ENCODE results near the gene VWC2L.

Gene VWC2L

DNA sequence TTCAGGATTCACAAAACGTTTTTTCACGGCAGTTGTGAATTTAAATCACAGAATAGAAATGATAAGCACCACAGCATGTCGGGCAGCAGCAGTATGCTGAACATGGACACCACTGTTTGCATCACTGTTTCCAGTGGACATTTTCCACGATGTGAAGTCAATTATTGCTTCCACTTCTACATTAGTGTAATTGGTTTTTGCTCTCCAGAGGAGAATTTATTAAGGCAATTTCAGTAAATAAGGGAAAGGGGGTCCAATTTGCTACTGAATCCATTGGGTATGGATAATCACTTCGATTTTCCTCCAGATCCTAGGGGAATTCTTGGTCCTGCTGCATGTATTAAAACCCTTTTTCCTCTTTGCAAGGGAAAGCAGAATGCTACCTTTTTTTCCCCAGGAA lies 30.2 kb upstream of the VWC2L start:
- Histone ChIP-seq H3K36me3 (ENCODE audit: control insufficient read depth in 1 of 2, insufficient read depth in 2 of 2, low read depth in 1 of 2, low read length in 2 of 2) (no peaks in the 10 kb centered on the region), H3K4me1 (ENCODE audit: control insufficient read depth, insufficient read depth, low read depth, low read length) (no peaks in the 10 kb centered on the region), H3K9me3 (ENCODE audit: control insufficient read depth, low read length) (no peaks in the 10 kb centered on the region), H2BK12ac (ENCODE audit: low read length in 2 of 2) (no peak overlapping the region), H4K8ac (ENCODE audit: low read length) (no peak overlapping the region), H3K4me3 (ENCODE audit: insufficient read depth in 1 of 2, low read depth in 1 of 2, low read length in 2 of 2) (no peak overlapping the region), H2BK120ac (ENCODE audit: low read depth, low read length) (no peak overlapping the region), H2AFZ (ENCODE audit: low read depth, low read length) (no peak overlapping the region), H2BK15ac (ENCODE audit: low read depth, poor library complexity, severe bottlenecking) (no peak overlapping the region), H3K4ac (ENCODE audit: low read depth in 1 of 2, low read length in 2 of 2) (no peak overlapping the region), H2BK5ac (ENCODE audit: low read depth, low read length, poor library complexity, severe bottlenecking) (no peak overlapping the region), H3K79me1 (replicated peaks; ENCODE audit: low read length, poor library complexity, severe bottlenecking) (no peaks in the 10 kb centered on the region), H3K9ac (ENCODE audit: low read length) (no peak overlapping the region), H3K18ac (ENCODE audit: low read depth in 1 of 2, low read length in 2 of 2) (no peak overlapping the region), H3K14ac (ENCODE audit: low read length in 2 of 2) (no peak overlapping the region), H3K27ac (ENCODE audit: low read length, poor library complexity, severe bottlenecking) (no peak overlapping the region), H2AK5ac (ENCODE audit: low read length, severe bottlenecking) (no peak overlapping the region), H3K27me3 (ENCODE audit: control insufficient read depth in 1 of 2, insufficient read depth in 1 of 2, low read length in 2 of 2) (no peaks in the 10 kb centered on the region), H3K4me2 (ENCODE audit: low read length, poor library complexity, severe bottlenecking) (no peak overlapping the region), H3K23ac (ENCODE audit: low read length in 2 of 2) (no peak overlapping the region), H4K91ac (ENCODE audit: low read length) (no peak overlapping the region)
- 68% methylated on average over 5 of the region's 5 CpGs for WGBS
- no peak for DNase-seq

DNA sequence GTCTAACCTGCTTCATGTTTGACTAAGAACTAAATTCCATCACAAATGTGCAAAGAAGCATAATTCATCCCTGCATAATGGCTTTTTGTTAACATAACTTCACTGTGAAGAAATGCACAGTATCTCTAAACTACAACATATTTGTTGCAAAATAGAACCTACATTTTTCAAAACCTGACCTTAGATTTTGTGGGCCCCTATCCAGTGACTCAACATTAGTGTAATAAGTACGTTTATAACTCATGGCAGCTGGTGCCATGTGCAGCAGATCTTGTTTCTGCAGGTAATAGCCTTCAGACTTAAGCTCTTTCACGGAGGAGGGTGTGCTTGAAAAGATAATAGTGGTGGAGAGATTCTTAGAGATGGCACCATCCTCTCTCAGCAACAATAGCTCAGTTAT lies 28.6 kb upstream of the VWC2L start:
- Histone ChIP-seq H3K23ac (ENCODE audit: low read length in 2 of 2) (no peak overlapping the region), H3K36me3 (ENCODE audit: control insufficient read depth in 1 of 2, insufficient read depth in 2 of 2, low read depth in 1 of 2, low read length in 2 of 2) (no peaks in the 10 kb centered on the region), H2BK5ac (ENCODE audit: low read depth, low read length, poor library complexity, severe bottlenecking) (no peak overlapping the region), H3K14ac (ENCODE audit: low read length in 2 of 2) (no peak overlapping the region), H2BK15ac (ENCODE audit: low read depth, poor library complexity, severe bottlenecking) (no peak overlapping the region), H4K91ac (ENCODE audit: low read length) (no peak overlapping the region), H3K4me2 (ENCODE audit: low read length, poor library complexity, severe bottlenecking) (no peak overlapping the region), H4K8ac (ENCODE audit: low read length) (no peak overlapping the region), H3K9me3 (ENCODE audit: control insufficient read depth, low read length) (no peaks in the 10 kb centered on the region), H2AK5ac (ENCODE audit: low read length, severe bottlenecking) (no peak overlapping the region), H3K27me3 (ENCODE audit: control insufficient read depth in 1 of 2, insufficient read depth in 1 of 2, low read length in 2 of 2) (no peaks in the 10 kb centered on the region), H3K4me3 (ENCODE audit: insufficient read depth in 1 of 2, low read depth in 1 of 2, low read length in 2 of 2) (no peak overlapping the region), H2BK120ac (ENCODE audit: low read depth, low read length) (no peak overlapping the region), H3K4ac (ENCODE audit: low read depth in 1 of 2, low read length in 2 of 2) (no peak overlapping the region), H2AFZ (ENCODE audit: low read depth, low read length) (no peak overlapping the region), H3K79me1 (replicated peaks; ENCODE audit: low read length, poor library complexity, severe bottlenecking) (no peaks in the 10 kb centered on the region), H3K18ac (ENCODE audit: low read depth in 1 of 2, low read length in 2 of 2) (no peak overlapping the region), H3K9ac (ENCODE audit: low read length) (no peak overlapping the region), H2BK12ac (ENCODE audit: low read length in 2 of 2) (no peak overlapping the region), H3K4me1 (ENCODE audit: control insufficient read depth, insufficient read depth, low read depth, low read length) (no peaks in the 10 kb centered on the region), H3K27ac (ENCODE audit: low read length, poor library complexity, severe bottlenecking) (no peak overlapping the region)
- 85% methylated on average over 2 of the region's 2 CpGs for WGBS
- no peak for DNase-seq

DNA sequence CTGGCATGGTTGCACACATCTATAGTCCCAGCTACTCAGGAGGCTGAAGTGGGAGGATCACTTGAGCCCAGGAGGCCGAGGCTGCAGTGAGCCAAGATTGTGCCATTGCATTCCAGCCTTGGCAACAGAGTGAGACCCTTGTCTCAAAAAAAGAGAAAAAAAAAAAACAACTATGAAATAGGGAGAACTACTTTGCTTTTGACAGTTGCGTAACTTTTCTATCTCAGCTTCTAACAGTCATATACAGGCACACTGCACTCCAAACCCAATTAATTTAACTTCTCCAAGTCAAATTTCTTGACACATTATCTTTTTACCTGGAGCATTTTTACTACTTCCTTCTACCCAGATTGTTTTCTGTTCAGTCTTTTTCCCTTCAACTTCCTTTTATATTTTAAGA lies 24.1 kb upstream of the VWC2L start:
- no peak overlapping the region for H4K91ac ChIP-seq (ENCODE audit: low read length)
- no peak overlapping the region for H3K23ac ChIP-seq (ENCODE audit: low read length in 2 of 2)
- no peak overlapping the region for H2AFZ ChIP-seq (ENCODE audit: low read depth, low read length)
- H4K8ac ChIP-seq (ENCODE audit: low read length), result no peak overlapping the region
- no peak overlapping the region for H2BK12ac ChIP-seq (ENCODE audit: low read length in 2 of 2)
- WGBS, result 95% methylated on average over 2 of the region's 2 CpGs
- no peak overlapping the region for H3K27ac ChIP-seq (ENCODE audit: low read length, poor library complexity, severe bottlenecking)
- H2BK5ac ChIP-seq (ENCODE audit: low read depth, low read length, poor library complexity, severe bottlenecking), result no peak overlapping the region
- no peak overlapping the region for H3K14ac ChIP-seq (ENCODE audit: low read length in 2 of 2)
- no peaks in the 10 kb centered on the region for H3K79me1 ChIP-seq (replicated peaks; ENCODE audit: low read length, poor library complexity, severe bottlenecking)
- H3K18ac ChIP-seq (ENCODE audit: low read depth in 1 of 2, low read length in 2 of 2), result no peak overlapping the region
- peaks cover 2% of the 10 kb centered on the region for H3K9me3 ChIP-seq (ENCODE audit: control insufficient read depth, low read length)
- H3K4me3 ChIP-seq (ENCODE audit: insufficient read depth in 1 of 2, low read depth in 1 of 2, low read length in 2 of 2), result no peak overlapping the region
- no peak overlapping the region for H2BK15ac ChIP-seq (ENCODE audit: low read depth, poor library complexity, severe bottlenecking)
- H3K4me1 ChIP-seq (ENCODE audit: control insufficient read depth, insufficient read depth, low read depth, low read length), result no peaks in the 10 kb centered on the region
- H3K9ac ChIP-seq (ENCODE audit: low read length), result no peak overlapping the region
- no peaks in the 10 kb centered on the region for H3K36me3 ChIP-seq (ENCODE audit: control insufficient read depth in 1 of 2, insufficient read depth in 2 of 2, low read depth in 1 of 2, low read length in 2 of 2)
- no peak overlapping the region for H3K4ac ChIP-seq (ENCODE audit: low read depth in 1 of 2, low read length in 2 of 2)
- H3K27me3 ChIP-seq (ENCODE audit: control insufficient read depth in 1 of 2, insufficient read depth in 1 of 2, low read length in 2 of 2), result no peaks in the 10 kb centered on the region
- H3K4me2 ChIP-seq (ENCODE audit: low read length, poor library complexity, severe bottlenecking), result no peak overlapping the region
- no peak for DNase-seq
- no peak overlapping the region for H2BK120ac ChIP-seq (ENCODE audit: low read depth, low read length)
- H2AK5ac ChIP-seq (ENCODE audit: low read length, severe bottlenecking), result no peak overlapping the region

DNA sequence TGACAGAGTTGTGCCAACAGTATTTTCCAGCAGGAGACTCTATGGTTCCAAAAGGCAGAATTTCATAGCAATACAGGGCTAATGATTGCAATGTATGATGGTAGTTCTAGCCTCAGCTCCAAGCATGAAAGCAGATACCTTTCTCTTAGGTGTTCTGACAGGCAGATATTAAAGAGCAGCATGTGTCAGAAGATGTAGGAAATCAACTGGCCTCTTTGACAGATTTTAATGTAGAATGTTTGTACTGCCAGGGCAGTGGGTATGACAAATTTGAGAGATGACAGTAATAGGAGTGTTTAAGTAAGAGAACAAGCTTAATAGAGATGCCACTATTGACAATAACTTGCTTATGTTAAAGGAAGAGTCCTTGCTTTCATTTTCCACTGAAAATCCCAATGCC lies 21.5 kb upstream of the VWC2L start:
- no peak overlapping the region for H3K4ac ChIP-seq (ENCODE audit: low read depth in 1 of 2, low read length in 2 of 2)
- no peaks in the 10 kb centered on the region for H3K4me1 ChIP-seq (ENCODE audit: control insufficient read depth, insufficient read depth, low read depth, low read length)
- peaks cover 2% of the 10 kb centered on the region for H3K9me3 ChIP-seq (ENCODE audit: control insufficient read depth, low read length)
- H2BK120ac ChIP-seq (ENCODE audit: low read depth, low read length), result no peak overlapping the region
- H2BK12ac ChIP-seq (ENCODE audit: low read length in 2 of 2), result no peak overlapping the region
- H3K23ac ChIP-seq (ENCODE audit: low read length in 2 of 2), result no peak overlapping the region
- no peak overlapping the region for H2AK5ac ChIP-seq (ENCODE audit: low read length, severe bottlenecking)
- no peak overlapping the region for H2BK15ac ChIP-seq (ENCODE audit: low read depth, poor library complexity, severe bottlenecking)
- H3K79me1 ChIP-seq (replicated peaks; ENCODE audit: low read length, poor library complexity, severe bottlenecking), result no peaks in the 10 kb centered on the region
- no peak overlapping the region for H3K18ac ChIP-seq (ENCODE audit: low read depth in 1 of 2, low read length in 2 of 2)
- H3K27me3 ChIP-seq (ENCODE audit: control insufficient read depth in 1 of 2, insufficient read depth in 1 of 2, low read length in 2 of 2), result no peaks in the 10 kb centered on the region
- H2BK5ac ChIP-seq (ENCODE audit: low read depth, low read length, poor library complexity, severe bottlenecking), result no peak overlapping the region
- no peak overlapping the region for H4K91ac ChIP-seq (ENCODE audit: low read length)
- H3K36me3 ChIP-seq (ENCODE audit: control insufficient read depth in 1 of 2, insufficient read depth in 2 of 2, low read depth in 1 of 2, low read length in 2 of 2), result no peaks in the 10 kb centered on the region
- H3K27ac ChIP-seq (ENCODE audit: low read length, poor library complexity, severe bottlenecking), result no peak overlapping the region
- no peak overlapping the region for H3K4me3 ChIP-seq (ENCODE audit: insufficient read depth in 1 of 2, low read depth in 1 of 2, low read length in 2 of 2)
- DNase-seq, result no peak
- no peak overlapping the region for H3K4me2 ChIP-seq (ENCODE audit: low read length, poor library complexity, severe bottlenecking)
- no peak overlapping the region for H3K14ac ChIP-seq (ENCODE audit: low read length in 2 of 2)
- no peak overlapping the region for H3K9ac ChIP-seq (ENCODE audit: low read length)
- no peak overlapping the region for H4K8ac ChIP-seq (ENCODE audit: low read length)
- H2AFZ ChIP-seq (ENCODE audit: low read depth, low read length), result no peak overlapping the region

Measured in mesenchymal stem cell (in vitro differentiated cells and primary cell).